H1 (cell line): ENCODE measurements around the gene OR51B2. TPM values are rescaled to one million over a fixed set of nuclear protein-coding genes. Genes with fewer than 3 reads are reported as not detected.

ENCODE experiments used
- CTCF ChIA-PET: fragments of 300-600 bp; sonication (Branson Sonifier 250); formaldehyde crosslinking; loops from one replicate; lab custom pipeline; 2021; ENCODE audit not compliant: partially characterized antibody; lab: Charles Lee
- POLR2A ChIA-PET: fragments of 300-600 bp; sonication (Branson Sonifier 250); formaldehyde crosslinking; loops from one replicate; lab custom pipeline; 2021; ENCODE audit warnings: inconsistent platforms; ENCODE audit not compliant: partially characterized antibody; lab: Charles Lee
- DNase-seq, 2 experiments: peaks; one replicate each; pipeline versions ENCODE4 v3.0.0 to v3.0.0-alpha.2; 2010 to 2022; ENCODE audit warnings: low spot score in 2 of 2, low read depth in 1 of 2, mixed read lengths in 1 of 2
- FAIRE-seq: peaks from 2 replicates; lab custom pipeline; 2011; peaks lifted over from hg19 to GRCh38; lab: Jason Lieb, UNC
- H2AFZ ChIP-seq: 2 replicates; pipeline ENCODE4 v1.8.1; 2012; ENCODE audit warnings: low read length, inconsistent platforms
- H2AK5ac ChIP-seq: 2 replicates; pipeline ENCODE4 v1.6.1; 2013; ENCODE audit warnings: low read depth, low read length
- H2BK120ac ChIP-seq: replicated peaks from 2 replicates; pipeline ENCODE3; 2013; ENCODE audit warnings: low read depth, low read length, inconsistent platforms
- H2BK12ac ChIP-seq: 2 replicates; pipeline ENCODE4 v1.6.1; 2013; ENCODE audit warnings: low read depth, low read length
- H2BK15ac ChIP-seq: 2 replicates; pipeline ENCODE4 v1.6.1; 2013; ENCODE audit warnings: low read length
- H2BK20ac ChIP-seq: 2 replicates; pipeline ENCODE4 v1.6.1; 2013; ENCODE audit warnings: low read length
- H2BK5ac ChIP-seq: 2 replicates; pipeline ENCODE4 v1.6.1; 2013; ENCODE audit warnings: low read depth, low read length
- H3K14ac ChIP-seq: 2 replicates; pipeline ENCODE4 v1.6.1; 2013; ENCODE audit warnings: inconsistent platforms; ENCODE audit not compliant: insufficient read length
- H3K18ac ChIP-seq: 2 replicates; pipeline ENCODE4 v1.6.1; 2013; ENCODE audit warnings: low read length; ENCODE audit errors: extremely low read depth
- H3K23ac ChIP-seq: 2 replicates; pipeline ENCODE4 v1.6.1; 2013; ENCODE audit warnings: inconsistent platforms; ENCODE audit not compliant: insufficient read length
- H3K23me2 ChIP-seq: 2 replicates; pipeline ENCODE4 v1.6.1; 2013; ENCODE audit warnings: low read depth, low read length
- H3K27ac ChIP-seq: 2 replicates; pipeline ENCODE4 v1.6.1; 2011; ENCODE audit warnings: low read depth, low read length, inconsistent platforms
- H3K27me3 ChIP-seq, 4 experiments: replicated peaks in 1 of 4; 1 replicate in 1 of 4; 2 replicates in 3 of 4; pipeline versions ENCODE4 v1.6.1 to v1.8.1; 2011 to 2013; ENCODE audit warnings: low read length in 3 of 4, mild to moderate bottlenecking in 3 of 4, inconsistent platforms in 2 of 4, mixed read lengths in 2 of 4, moderate library complexity in 1 of 4; ENCODE audit not compliant: control insufficient read depth in 3 of 4, insufficient read depth in 3 of 4; ENCODE audit errors: extremely low read depth in 1 of 4
- H3K36me3 ChIP-seq, 4 experiments: 2 replicates each; pipeline versions ENCODE4 v1.6.1 to v1.8.1; 2011 to 2013; ENCODE audit warnings: mild to moderate bottlenecking in 4 of 4, low read length in 3 of 4, moderate library complexity in 2 of 4, control low read depth in 1 of 4, inconsistent platforms in 1 of 4; ENCODE audit not compliant: insufficient read depth in 4 of 4, control insufficient read depth in 2 of 4
- H3K4ac ChIP-seq: replicated peaks from 2 replicates; pipeline ENCODE3; 2013; ENCODE audit warnings: low read length, low read depth, mixed read lengths, inconsistent platforms; ENCODE audit not compliant: insufficient read length
- H3K4me1 ChIP-seq, 4 experiments: replicated peaks in 1 of 4; 1 replicate in 1 of 4; 2 replicates in 3 of 4; pipeline versions ENCODE4 v1.6.1 to v1.8.1; 2011 to 2013; ENCODE audit warnings: low read length in 3 of 4, inconsistent platforms in 2 of 4, mixed read lengths in 1 of 4; ENCODE audit not compliant: insufficient read depth in 4 of 4, control insufficient read depth in 3 of 4
- H3K4me2 ChIP-seq, 2 experiments: 2 replicates each; pipeline versions ENCODE4 v1.6.1 to v1.8.1; 2011 to 2013; ENCODE audit warnings: low read depth in 2 of 2, low read length in 2 of 2, control low read depth in 1 of 2, inconsistent platforms in 1 of 2, mild to moderate bottlenecking in 1 of 2; ENCODE audit not compliant: insufficient read depth in 1 of 2
- H3K4me3 ChIP-seq, 4 experiments: fragments of 200-600, 300-600 bp in 1 of 4; sonication (generic), shearing (Covaris generic), sonication (Bioruptor Twin) in 1 of 4; 2 replicates each; pipeline versions ENCODE4 v1.5.1 to v1.8.1; 2011 to 2016; ENCODE audit warnings: low read length in 4 of 4, low read depth in 3 of 4, control low read depth in 2 of 4, inconsistent platforms in 2 of 4, mild to moderate bottlenecking in 2 of 4, mixed read lengths in 1 of 4, moderate library complexity in 1 of 4; ENCODE audit not compliant: insufficient read depth in 2 of 4; ENCODE audit errors: extremely low read depth in 1 of 4
- H3K56ac ChIP-seq: replicated peaks from 2 replicates; pipeline ENCODE3; 2013; ENCODE audit warnings: low read depth, mild to moderate bottlenecking, mixed read lengths, low read length, inconsistent platforms; ENCODE audit not compliant: insufficient read length
- H3K79me1 ChIP-seq: 2 replicates; pipeline ENCODE4 v1.6.1; 2013; ENCODE audit warnings: low read depth, low read length, control low read depth
- H3K79me2 ChIP-seq, 2 experiments: 2 replicates each; pipeline versions ENCODE4 v1.6.1 to v1.8.1; 2012 to 2013; ENCODE audit warnings: low read length in 2 of 2, mild to moderate bottlenecking in 2 of 2, inconsistent platforms in 1 of 2; ENCODE audit not compliant: insufficient read depth in 2 of 2, control insufficient read depth in 1 of 2
- H3K9ac ChIP-seq, 4 experiments: replicated peaks in 1 of 4; 1 replicate in 1 of 4; 2 replicates in 3 of 4; pipeline versions ENCODE4 v1.6.1 to v1.8.1; 2011 to 2013; ENCODE audit warnings: low read depth in 3 of 4, low read length in 3 of 4, control low read depth in 2 of 4, mild to moderate bottlenecking in 2 of 4, moderate library complexity in 2 of 4, inconsistent platforms in 1 of 4; ENCODE audit errors: extremely low read depth in 1 of 4
- H3K9me3 ChIP-seq, 2 experiments: 2 replicates each; pipeline versions ENCODE4 v1.6.1 to v1.8.1; 2012 to 2013; ENCODE audit warnings: mild to moderate bottlenecking in 2 of 2, moderate library complexity in 2 of 2, control low read depth in 1 of 2, inconsistent platforms in 1 of 2, low read depth in 1 of 2, low read length in 1 of 2, mixed read lengths in 1 of 2; ENCODE audit not compliant: insufficient read depth in 2 of 2
- H4K20me1 ChIP-seq, 2 experiments: replicated peaks in 1 of 2; 2 replicates each; pipeline versions ENCODE3 to v1.8.1; 2011 to 2013; ENCODE audit warnings: inconsistent platforms in 2 of 2, low read length in 2 of 2, mild to moderate bottlenecking in 1 of 2; ENCODE audit not compliant: insufficient read depth in 2 of 2, control insufficient read depth in 1 of 2
- H4K5ac ChIP-seq: 2 replicates; pipeline ENCODE4 v1.6.1; 2013; ENCODE audit warnings: low read length, low read depth, mixed read lengths, inconsistent platforms; ENCODE audit not compliant: insufficient read length
- H4K8ac ChIP-seq: 2 replicates; pipeline ENCODE4 v1.8.0; 2013; ENCODE audit warnings: mild to moderate bottlenecking, moderate library complexity, low read length, inconsistent platforms; ENCODE audit not compliant: insufficient read depth; ENCODE audit errors: extremely low read depth
- H4K91ac ChIP-seq: replicated peaks from 2 replicates; pipeline ENCODE3; 2013; ENCODE audit warnings: low read length, mixed read lengths, inconsistent platforms; ENCODE audit not compliant: insufficient read length
- ATF2 ChIP-seq: IDR thresholded peaks from 2 replicates; pipeline ENCODE4 v1.6.1; 2012; ENCODE audit warnings: low read length, inconsistent platforms
- BACH1 ChIP-seq: IDR thresholded peaks from 2 replicates; pipeline ENCODE4 v1.6.1; 2012; ENCODE audit warnings: low read length, improper control_type of control experiment
- CTCF ChIP-seq, 3 experiments: IDR thresholded peaks; 1 replicate in 2 of 3; 2 replicates in 1 of 3; pipeline versions ENCODE4 v1.5.1 to v1.6.1; 2011; ENCODE audit warnings: low read length in 3 of 3, mild to moderate bottlenecking in 3 of 3, inconsistent platforms in 2 of 3, low read depth in 1 of 3, moderate library complexity in 1 of 3; ENCODE audit not compliant: insufficient read depth in 1 of 3; ENCODE audit errors: control extremely low read depth in 1 of 3
- RAD21 ChIP-seq, 2 experiments: IDR thresholded peaks in 1 of 2; conservative IDR thresholded peaks in 1 of 2; 2 replicates each; pipeline ENCODE4 v1.6.1; 2011; ENCODE audit warnings: low read depth in 2 of 2, low read length in 2 of 2, improper control_type of control experiment in 1 of 2, inconsistent platforms in 1 of 2, mild to moderate bottlenecking in 1 of 2, moderate library complexity in 1 of 2
- SIN3A ChIP-seq, 2 experiments: IDR thresholded peaks in 1 of 2; conservative IDR thresholded peaks in 1 of 2; 2 replicates each; pipeline ENCODE4 v1.6.1; 2011 to 2012; ENCODE audit warnings: low read length in 2 of 2, improper control_type of control experiment in 1 of 2, low read depth in 1 of 2, mild to moderate bottlenecking in 1 of 2
- SIRT6 ChIP-seq: IDR thresholded peaks from one replicate; pipeline ENCODE4 v1.7.1; 2012; ENCODE audit warnings: low read length, inconsistent platforms
- SP1 ChIP-seq: IDR thresholded peaks from 2 replicates; pipeline ENCODE4 v1.6.1; 2011; ENCODE audit warnings: low read depth, low read length
- TAF7 ChIP-seq: optimal IDR thresholded peaks from 2 replicates; pipeline ENCODE3; 2011; ENCODE audit warnings: low read depth, mild to moderate bottlenecking, inconsistent platforms, low read length, moderate library complexity, borderline replicate concordance
- WGBS, 2 experiments: shearing (Covaris generic) in 1 of 2; methylation state at CpG; one replicate each; pipeline versions ENCODE4 v1.1.6 to v1.1.7; 2013 to 2015; ENCODE audit warnings: low lambda C conversion rate in 2 of 2, mixed read lengths in 2 of 2, inconsistent platforms in 1 of 2, low coverage in 1 of 2, missing lambda C conversion rate in 1 of 2; ENCODE audit not compliant: insufficient replicate concordance in 2 of 2, insufficient coverage in 1 of 2, insufficient read length in 1 of 2; ENCODE audit errors: extremely low coverage in 1 of 2, missing lambda C conversion rate in 1 of 2; 5-methylcytosine and 5-hydroxymethylcytosine counted together
- polyA plus RNA-seq, 7 experiments: library from polyadenylated mRNA; depleted of rRNA in 3 of 7; stranded (reverse) in 5 of 7; unstranded in 2 of 7; fragments of >200 nt in 5 of 7; fragments of 200-250 nt in 2 of 7; gene quantifications; 1 replicate in 5 of 7; 2 replicates in 1 of 7; 4 replicates in 1 of 7; pipeline versions ENCODE4 v1.2.1 to v1.2.3, GENCODE V29; 2011 to 2013; ENCODE audit warnings: missing spikeins in 2 of 7, mixed read lengths in 2 of 7
- total RNA-seq: library from RNA; stranded (reverse); fragmentation: NEBNext Ultra II Directional; extraction: Animal tissue kit (Norgen Biotek cat#: 25700); gene quantifications from 2 replicates; pipeline ENCODE4 v1.2.1, GENCODE V29; 2021

The OR51B2 gene
- total and polyA plus RNA-seq, 2 of the 8 experiments (the other 6 are each of a cell fraction or from before 2014, with no cell fraction given) = not detected

GRCh38 chr11:5303626-5304025 is 20.5 kb downstream of the OR51B2 start:
- no peak overlapping the region for H2BK120ac ChIP-seq
- H3K27me3 ChIP-seq = no peaks in the 10 kb centered on the region
- no peak overlapping the region for H2AK5ac ChIP-seq
- WGBS, 2 experiments = 77% methylated on average over 5 of the region's 5 CpGs; no CpG with 5 or more reads in 1 of the 2 experiments
- H3K23me2 ChIP-seq = no peaks in the 10 kb centered on the region
- DNase-seq (no peak), FAIRE-seq (no peak)
- H3K56ac ChIP-seq = no peak overlapping the region
- no peak overlapping the region for H3K18ac ChIP-seq
- no peaks in the 10 kb centered on the region for H3K9me3 ChIP-seq
- no peak overlapping the region for H3K9ac ChIP-seq
- H3K4ac ChIP-seq = no peak overlapping the region
- H3K4me1 ChIP-seq = no peaks in the 10 kb centered on the region
- no peak overlapping the region for H2AFZ ChIP-seq
- ChIA-PET POLR2A (no interaction called here), CTCF (interaction anchor here (0.8 to 1.3 kb wide), 3 partner anchors 12 to 23 kb away, joined by 3 to 4 read pairs (median 3); no protein-coding TSS in a partner anchor)
- no peaks in the 10 kb centered on the region for H3K36me3 ChIP-seq
- H3K79me1 ChIP-seq = no peaks in the 10 kb centered on the region
- H3K4me3 ChIP-seq = no peak overlapping the region
- H3K4me2 ChIP-seq = no peak overlapping the region
- no peak overlapping the region for H3K23ac ChIP-seq
- no peak overlapping the region for H2BK12ac ChIP-seq
- no peak overlapping the region for H4K91ac ChIP-seq
- H3K79me2 ChIP-seq = no peaks in the 10 kb centered on the region
- no peak overlapping the region for H3K14ac ChIP-seq
- no peak overlapping the region for H2BK5ac ChIP-seq
- no peak overlapping the region for H2BK20ac ChIP-seq
- no peak overlapping the region for H4K8ac ChIP-seq
- no peak overlapping the region for H4K5ac ChIP-seq
- no peaks in the 10 kb centered on the region for H4K20me1 ChIP-seq
- H3K27ac ChIP-seq = no peak overlapping the region
- no peak overlapping the region for H2BK15ac ChIP-seq
- TF ChIP-seq TAF7 (no peak), SIRT6 (no peak), RAD21 (IDR thresholded peaks at IDR 0.05 in 1 of 2, conservative IDR thresholded peaks at IDR 0.05 in 1 of 2; ENCODE audit: low read depth in 2 of 2, low read length in 2 of 2) (no peak), ATF2 (no peak), CTCF (IDR thresholded peaks at IDR 0.05; ENCODE audit: control extremely low read depth in 1 of 3, insufficient read depth in 1 of 3, low read depth in 1 of 3, low read length in 3 of 3) (no peak), BACH1 (no peak), SP1 (no peak), SIN3A (conservative IDR thresholded peaks at IDR 0.05 in 1 of 2, IDR thresholded peaks at IDR 0.05 in 1 of 2; ENCODE audit: low read depth in 1 of 2, low read length in 2 of 2) (no peak)
